HEK293 (cell line): ENCODE measurements around the gene APOB.

Experiments
- CTCF ChIA-PET: fragments of 350-600 bp; formaldehyde crosslinking; extraction: SDS; loops from one replicate; lab custom pipeline; 2021; ENCODE audit warnings: antibody characterized with exemption; lab: Yijun Ruan, JAX
- POLR2A ChIA-PET: fragments of 300-600 bp; formaldehyde crosslinking; extraction: SDS; loops from one replicate; lab custom pipeline; 2020; ENCODE audit warnings: antibody characterized with exemption, inconsistent platforms; lab: Yijun Ruan, JAX
- H3K27ac ChIP-seq: fragments of 200-500 bp; sonication (Bioruptor generic); 2 replicates; pipeline ENCODE4 v1.5.1; 2014; ENCODE audit warnings: low read depth, low read length, control low read depth, inconsistent platforms; ENCODE audit errors: extremely low read depth
- H3K36me3 ChIP-seq, 2 experiments: fragments of 200-500 bp in 1 of 2; sonication (Bioruptor generic) in 1 of 2; 1 replicate in 1 of 2; 2 replicates in 1 of 2; pipeline ENCODE4 v1.5.1; 2014 to 2017; ENCODE audit warnings: inconsistent platforms in 2 of 2, low read length in 2 of 2; ENCODE audit not compliant: control insufficient read depth in 2 of 2, insufficient read depth in 1 of 2
- H3K4me1 ChIP-seq: fragments of 200-500 bp; sonication (Bioruptor generic); 2 replicates; pipeline ENCODE4 v1.5.1; 2014; ENCODE audit warnings: mild to moderate bottlenecking, low read length, inconsistent platforms; ENCODE audit not compliant: control insufficient read depth, insufficient read depth
- H3K4me3 ChIP-seq: 2 replicates; pipeline ENCODE4 v1.5.1; 2011; ENCODE audit warnings: low read depth, mild to moderate bottlenecking, control low read depth, low read length, moderate library complexity
- H3K9me3 ChIP-seq: fragments of 200-500 bp; sonication (Bioruptor generic); 2 replicates; pipeline ENCODE4 v1.5.1; 2014; ENCODE audit warnings: low read depth, low read length, inconsistent platforms; ENCODE audit not compliant: control insufficient read depth, insufficient read depth
- ATF2 ChIP-seq: fragments of 450-650 bp; formaldehyde crosslinking; IDR thresholded peaks from 2 replicates; pipeline ENCODE4 v1.5.1; 2016; ENCODE audit warnings: missing biosample characterization, missing genetic modification characterization, low read depth
- ELK4 ChIP-seq: IDR thresholded peaks from 2 replicates; pipeline ENCODE4 v1.6.1; 2011; ENCODE audit warnings: mild to moderate bottlenecking, low read depth, low read length, borderline replicate concordance
- HOXA7 ChIP-seq: sonication (generic); formaldehyde crosslinking; IDR thresholded peaks from 2 replicates; pipeline ENCODE4 v1.8.1; 2022; ENCODE audit warnings: missing genetic modification reagents, borderline replicate concordance
- HOXD13 ChIP-seq: sonication (generic); formaldehyde crosslinking; IDR thresholded peaks from 2 replicates; pipeline ENCODE4 v1.8.0; 2022; ENCODE audit warnings: missing genetic modification reagents, borderline replicate concordance
- IKZF3 ChIP-seq: fragments of 450-650 bp; IDR thresholded peaks from 2 replicates; pipeline ENCODE4 v1.5.0; 2018; ENCODE audit warnings: missing biosample characterization, mild to moderate bottlenecking, missing genetic modification characterization, moderate library complexity
- KLF9 ChIP-seq: fragments of 450-650 bp; formaldehyde crosslinking; IDR thresholded peaks from 2 replicates; pipeline ENCODE4 v1.5.1; 2016; ENCODE audit warnings: missing biosample characterization, missing genetic modification characterization, low read depth
- PRDM4 ChIP-seq: fragments of 450-650 bp; formaldehyde crosslinking; IDR thresholded peaks from 2 replicates; pipeline ENCODE4 v1.5.1; 2017; ENCODE audit warnings: missing biosample characterization, missing genetic modification characterization
- RBAK ChIP-seq: fragments of 450-650 bp; formaldehyde crosslinking; IDR thresholded peaks from 2 replicates; pipeline ENCODE4 v1.5.1; 2016; ENCODE audit warnings: missing biosample characterization, missing genetic modification characterization
- SP7 ChIP-seq: fragments of 450-650 bp; formaldehyde crosslinking; IDR thresholded peaks from 2 replicates; pipeline ENCODE4 v1.5.1; 2016; ENCODE audit warnings: missing biosample characterization, missing genetic modification characterization
- ZBTB21 ChIP-seq: fragments of 450-650 bp; formaldehyde crosslinking; IDR thresholded peaks from 2 replicates; pipeline ENCODE4 v1.5.1; 2017; ENCODE audit warnings: missing biosample characterization, missing genetic modification characterization
- ZFP41 ChIP-seq: fragments of 450-650 bp; formaldehyde crosslinking; IDR thresholded peaks from 2 replicates; pipeline ENCODE4 v1.5.1; 2016; ENCODE audit warnings: missing biosample characterization, missing genetic modification characterization, borderline replicate concordance
- ZNF112 ChIP-seq: fragments of 450-650 bp; formaldehyde crosslinking; IDR thresholded peaks from 2 replicates; pipeline ENCODE4 v1.5.0; 2017; ENCODE audit warnings: missing biosample characterization, missing genetic modification characterization
- ZNF132 ChIP-seq: fragments of 450-650 bp; formaldehyde crosslinking; IDR thresholded peaks from 2 replicates; pipeline ENCODE4 v1.5.1; 2017; ENCODE audit warnings: missing biosample characterization, missing genetic modification characterization, borderline replicate concordance
- ZNF146 ChIP-seq: fragments of 450-650 bp; formaldehyde crosslinking; IDR thresholded peaks from 2 replicates; pipeline ENCODE4 v1.5.1; 2016; ENCODE audit warnings: missing biosample characterization, missing genetic modification characterization
- ZNF169 ChIP-seq: fragments of 450-650 bp; formaldehyde crosslinking; IDR thresholded peaks from 2 replicates; pipeline ENCODE4 v1.5.1; 2016; ENCODE audit warnings: missing biosample characterization, missing genetic modification characterization
- ZNF175 ChIP-seq: fragments of 450-650 bp; formaldehyde crosslinking; IDR thresholded peaks from 2 replicates; pipeline ENCODE4 v1.5.1; 2016; ENCODE audit warnings: missing biosample characterization, missing genetic modification characterization
- ZNF239 ChIP-seq: fragments of 450-650 bp; formaldehyde crosslinking; IDR thresholded peaks from 2 replicates; pipeline ENCODE4 v1.5.1; 2016; ENCODE audit warnings: missing biosample characterization, missing genetic modification characterization
- ZNF350 ChIP-seq: fragments of 450-650 bp; formaldehyde crosslinking; IDR thresholded peaks from 2 replicates; pipeline ENCODE4 v1.5.0; 2017; ENCODE audit warnings: missing biosample characterization, mild to moderate bottlenecking, missing genetic modification characterization
- ZNF510 ChIP-seq: fragments of 450-650 bp; formaldehyde crosslinking; IDR thresholded peaks from 2 replicates; pipeline ENCODE4 v1.5.1; 2018; ENCODE audit warnings: mild to moderate bottlenecking, missing genetic modification characterization, missing biosample characterization; ENCODE audit not compliant: insufficient replicate concordance
- ZNF521 ChIP-seq: fragments of 450-650 bp; formaldehyde crosslinking; IDR thresholded peaks from 2 replicates; pipeline ENCODE4 v1.5.1; 2017; ENCODE audit warnings: missing biosample characterization, mild to moderate bottlenecking, missing genetic modification characterization
- ZNF600 ChIP-seq: fragments of 450-650 bp; formaldehyde crosslinking; IDR thresholded peaks from 2 replicates; pipeline ENCODE4 v1.5.1; 2016; ENCODE audit warnings: missing biosample characterization, missing genetic modification characterization
- ZNF701 ChIP-seq: fragments of 450-650 bp; formaldehyde crosslinking; IDR thresholded peaks from 2 replicates; pipeline ENCODE4 v1.5.1; 2016; ENCODE audit warnings: missing biosample characterization, missing genetic modification characterization
- ZNF747 ChIP-seq: fragments of 450-650 bp; formaldehyde crosslinking; IDR thresholded peaks from 2 replicates; pipeline ENCODE4 v1.5.1; 2016; ENCODE audit warnings: missing biosample characterization, missing genetic modification characterization
- ZNF792 ChIP-seq: fragments of 450-650 bp; formaldehyde crosslinking; IDR thresholded peaks from 2 replicates; pipeline ENCODE4 v1.5.1; 2016; ENCODE audit warnings: missing biosample characterization, missing genetic modification characterization
- TF ChIP-seq, protein P1 (sequence below): fragments of 450-650 bp; formaldehyde crosslinking; IDR thresholded peaks from 2 replicates; pipeline ENCODE4 v1.5.1; 2016; ENCODE audit warnings: missing biosample characterization, missing genetic modification characterization
- TF ChIP-seq, protein P2 (sequence below): fragments of 450-650 bp; formaldehyde crosslinking; IDR thresholded peaks from 2 replicates; pipeline ENCODE4; 2016; ENCODE audit warnings: missing biosample characterization, missing genetic modification characterization

APOB gene

GRCh38 chr2:21014364-21015280 is 29.3 kb downstream of the APOB start:
- H3K4me1 ChIP-seq = no peaks in the 10 kb centered on the region
- ChIA-PET POLR2A (no interaction called here), CTCF (interaction anchor here (0.6 to 1.4 kb wide), 2 partner anchors 76 to 353 kb away, joined by 3 to 5 read pairs; no protein-coding TSS in a partner anchor)
- TF ChIP-seq ZFP41 (no peak), ZNF146 (no peak), ZNF239 (tag by site-specific recombination) (no peak), ZNF747 (tag by site-specific recombination) (no peak), ZNF510 (tag by site-specific recombination) (no peak), IKZF3 (tag by site-specific recombination) (no peak), HOXD13 (no peak), ZNF112 (tag by site-specific recombination) (no peak), ZNF175 (tag by site-specific recombination) (no peak), ZNF600 (tag by site-specific recombination) (no peak), ZNF701 (tag by site-specific recombination) (no peak), ZNF792 (tag by site-specific recombination) (no peak), ZNF132 (no peak)
- TF ChIP-seq, protein P1, sequence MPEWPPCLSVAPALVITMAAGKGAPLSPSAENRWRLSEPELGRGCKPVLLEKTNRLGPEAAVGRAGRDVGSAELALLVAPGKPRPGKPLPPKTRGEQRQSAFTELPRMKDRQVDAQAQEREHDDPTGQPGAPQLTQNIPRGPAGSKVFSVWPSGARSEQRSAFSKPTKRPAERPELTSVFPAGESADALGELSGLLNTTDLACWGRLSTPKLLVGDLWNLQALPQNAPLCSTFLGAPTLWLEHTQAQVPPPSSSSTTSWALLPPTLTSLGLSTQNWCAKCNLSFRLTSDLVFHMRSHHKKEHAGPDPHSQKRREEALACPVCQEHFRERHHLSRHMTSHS = no peak
- TF ChIP-seq, protein P2, sequence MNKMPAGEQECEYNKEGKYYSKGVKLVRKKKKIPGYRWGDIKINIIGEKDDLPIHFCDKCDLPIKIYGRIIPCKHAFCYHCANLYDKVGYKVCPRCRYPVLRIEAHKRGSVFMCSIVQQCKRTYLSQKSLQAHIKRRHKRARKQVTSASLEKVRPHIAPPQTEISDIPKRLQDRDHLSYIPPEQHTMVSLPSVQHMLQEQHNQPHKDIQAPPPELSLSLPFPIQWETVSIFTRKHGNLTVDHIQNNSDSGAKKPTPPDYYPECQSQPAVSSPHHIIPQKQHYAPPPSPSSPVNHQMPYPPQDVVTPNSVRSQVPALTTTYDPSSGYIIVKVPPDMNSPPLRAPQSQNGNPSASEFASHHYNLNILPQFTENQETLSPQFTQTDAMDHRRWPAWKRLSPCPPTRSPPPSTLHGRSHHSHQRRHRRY = no peak
- H3K4me3 ChIP-seq = no peak overlapping the region
- no peak overlapping the region for H3K27ac ChIP-seq
- H3K9me3 ChIP-seq = no peaks in the 10 kb centered on the region
- no peaks in the 10 kb centered on the region for H3K36me3 ChIP-seq

- ChIA-PET POLR2A (no interaction called here), CTCF (no interaction called here)
- H3K4me3 ChIP-seq = no peak overlapping the region
- H3K27ac ChIP-seq = no peak overlapping the region
- no peaks in the 10 kb centered on the region for H3K9me3 ChIP-seq
- no peaks in the 10 kb centered on the region for H3K36me3 ChIP-seq
- TF ChIP-seq ZBTB21 (tag by site-specific recombination) (no peak), SP7 (no peak), PRDM4 (no peak), KLF9 (tag by site-specific recombination) (no peak), ZNF792 (tag by site-specific recombination) (no peak), ZNF169 (tag by site-specific recombination) (no peak), RBAK (no peak), ELK4 (no peak), ZNF350 (tag by site-specific recombination) (no peak), HOXA7 (CRISPR knock-in tag) (no peak), ATF2 (tag by site-specific recombination) (no peak), ZNF521 (tag by site-specific recombination) (no peak)
- TF ChIP-seq, protein P1 = no peak
- no peaks in the 10 kb centered on the region for H3K4me1 ChIP-seq
These were observed 30.6 kb downstream of the APOB start for GRCh38 chr2:21013043-21013816.
